SHP77 treated with DMSO at 0.1 percent for 48 hours (cell line): Measurements from ENCODE around the gene SPOCK1.
"Not testable (repeated sequence)": the region's sequence is repeated elsewhere in the genome, so short reads cannot be mapped to it uniquely, and the experiment has no call there.

ENCODE experiments used
- DNase-seq: peaks from one replicate; lab custom pipeline; 2025; lab: John Stamatoyannopoulos, UW

Gene SPOCK1

GRCh38 chr5:137263371-137264005 is 235.6 kb downstream of the SPOCK1 start:
- DNase-seq, result no peak

- no peak for DNase-seq
Measured at GRCh38 chr5:137262818-137263217, 236.3 kb downstream of the SPOCK1 start.

GRCh38 chr5:137260820-137261695 is 238.1 kb downstream of the SPOCK1 start:
- DNase-seq, result no peak

GRCh38 chr5:137259115-137259514 is 240.0 kb downstream of the SPOCK1 start:
- DNase-seq, result not testable (repeated sequence)

GRCh38 chr5:137254119-137255090 is 244.7 kb downstream of the SPOCK1 start:
- DNase-seq, result no peak

- no peak for DNase-seq
Measured at GRCh38 chr5:137252512-137252911, 246.6 kb downstream of the SPOCK1 start.

GRCh38 chr5:137250421-137250820 is 248.7 kb downstream of the SPOCK1 start:
- DNase-seq, result no peak

GRCh38 chr5:137248527-137248926 is 250.6 kb downstream of the SPOCK1 start:
- DNase-seq, result no peak

GRCh38 chr5:137245438-137245837 is 253.7 kb downstream of the SPOCK1 start:
- no peak for DNase-seq

- no peak for DNase-seq
Measured at GRCh38 chr5:137240285-137240684, 258.8 kb downstream of the SPOCK1 start.

GRCh38 chr5:137236849-137237507 is 262.1 kb downstream of the SPOCK1 start:
- no peak for DNase-seq

- DNase-seq, result no peak
Measured at GRCh38 chr5:137236252-137236651, 262.9 kb downstream of the SPOCK1 start.

GRCh38 chr5:137234973-137235943 is 263.9 kb downstream of the SPOCK1 start:
- DNase-seq, result no peak

GRCh38 chr5:137233726-137234125 is 265.4 kb downstream of the SPOCK1 start:
- no peak for DNase-seq

- not testable (repeated sequence) for DNase-seq
Measured at GRCh38 chr5:137233304-137233703, 265.8 kb downstream of the SPOCK1 start.

GRCh38 chr5:137231540-137231939 is 267.6 kb downstream of the SPOCK1 start:
- DNase-seq, result no peak

- DNase-seq, result no peak
Measured at GRCh38 chr5:137228816-137229215, 270.3 kb downstream of the SPOCK1 start.

GRCh38 chr5:137226081-137226480 is 273.0 kb downstream of the SPOCK1 start:
- DNase-seq, result no peak

GRCh38 chr5:137223324-137224295 is 275.5 kb downstream of the SPOCK1 start:
- no peak for DNase-seq
